Right atrium auricular region (tissue), 2 donors: ENCODE results near the gene ISOC2. TPM values are rescaled to one million over a fixed set of nuclear protein-coding genes. Genes with fewer than 3 reads are reported as not detected.
A peak's percentile ranks its signal among the peaks of the same experiment; 100 is the strongest.

Experiments used
- DNase-seq: peaks from one replicate; pipeline ENCODE4 v3.0.0-alpha.2; 2019; ENCODE audit warnings: low spot score
- H3K27ac ChIP-seq, 2 donors: fragments of 200-600 bp; sonication (generic); 1 replicate in 1 of 2; 2 replicates in 1 of 2; pipeline ENCODE4 v1.5.1; 2016 to 2019
- H3K27me3 ChIP-seq, 2 donors: fragments of 200-600 bp; sonication (generic); one replicate each; pipeline versions ENCODE4 v1.5.1 to v1.6.0; 2017 to 2019
- H3K36me3 ChIP-seq: fragments of 200-600 bp; sonication (generic); one replicate; pipeline ENCODE4 v1.5.1; 2016
- H3K4me1 ChIP-seq, 2 donors: fragments of 200-600 bp; sonication (generic); one replicate each; pipeline versions ENCODE4 v1.5.1 to v1.6.0; 2017 to 2019
- H3K4me3 ChIP-seq, 2 donors: fragments of 200-600 bp; sonication (generic); 1 replicate in 1 of 2; 2 replicates in 1 of 2; pipeline ENCODE4 v1.5.1; 2017 to 2019; ENCODE audit warnings: mild to moderate bottlenecking in 1 of 2, moderate library complexity in 1 of 2
- H3K9me3 ChIP-seq, 2 donors: fragments of 200-600 bp; sonication (generic); one replicate each; pipeline ENCODE4 v1.5.1; 2019
- total RNA-seq, 2 donors: library from RNA; depleted of rRNA; stranded (reverse); fragments of >200 nt; gene quantifications; one replicate each; pipeline ENCODE4 v1.1.0, GENCODE V29; 2016
- TF ChIP-seq, protein P1 (sequence below), 2 donors: fragments of 200-600 bp; sonication (generic); IDR thresholded peaks; one replicate each; pipeline ENCODE4 v1.5.1; 2019; ENCODE audit warnings: antibody characterized with exemption in 2 of 2

ISOC2 gene
- total RNA-seq, 2 donors from 2014 or later = 87.0 to 92.2 TPM

DNA sequence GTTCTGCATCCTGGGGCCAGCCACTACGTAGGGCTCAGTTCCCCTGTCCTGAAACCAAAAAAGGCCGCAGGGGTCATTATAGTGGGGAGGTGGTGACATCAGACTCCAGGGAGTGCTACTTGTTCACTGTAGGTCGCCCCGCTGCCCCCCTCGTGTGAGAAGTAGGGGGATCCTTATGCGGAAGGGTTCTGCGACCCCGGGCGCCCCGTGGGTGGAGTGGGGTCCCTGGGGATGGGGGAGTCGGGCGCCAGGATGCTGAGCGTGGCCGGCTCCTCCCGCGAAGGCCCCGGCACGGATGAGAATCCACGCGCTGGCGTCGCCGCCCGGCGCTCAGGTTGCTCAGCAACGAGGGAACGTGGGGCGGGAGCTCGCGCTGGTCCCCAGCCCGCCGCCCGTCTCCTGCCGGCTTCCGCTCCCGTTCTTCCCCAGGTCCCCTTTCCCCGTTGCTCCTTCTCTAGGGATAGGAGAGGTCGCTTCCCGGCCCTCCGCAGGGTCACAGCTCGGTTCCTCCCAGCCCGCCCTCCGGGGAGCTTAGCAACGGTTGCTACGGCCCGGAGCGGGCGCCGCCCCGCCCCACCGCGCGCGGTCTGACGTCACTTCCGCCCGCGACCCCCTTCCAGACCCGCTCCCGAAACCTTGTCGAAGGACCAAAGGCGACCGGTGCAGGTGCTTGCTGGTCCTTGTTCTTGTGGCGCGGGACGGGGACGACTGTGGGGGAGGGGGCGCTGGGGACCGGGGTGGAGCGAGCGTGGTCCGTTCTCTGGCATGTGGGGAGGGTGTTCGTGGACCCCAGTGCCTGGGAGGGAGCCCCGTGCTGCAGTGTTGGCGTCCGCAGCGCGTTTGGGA is 23.4 kb upstream of the ISOC2 start, which contains the start of gene NAT14:
NAT14 (plus strand) TSS at position 596 of the 846 bp plus-strand sequence. CDS start 521 bp downstream, outside the sequence.
- H3K27ac ChIP-seq = peak within 1 kb of the TSS; percentile 89
- peaks cover 0 to 60% of the 10 kb centered on the region in 2 donors for H3K4me1 ChIP-seq
- TF ChIP-seq, protein P1, sequence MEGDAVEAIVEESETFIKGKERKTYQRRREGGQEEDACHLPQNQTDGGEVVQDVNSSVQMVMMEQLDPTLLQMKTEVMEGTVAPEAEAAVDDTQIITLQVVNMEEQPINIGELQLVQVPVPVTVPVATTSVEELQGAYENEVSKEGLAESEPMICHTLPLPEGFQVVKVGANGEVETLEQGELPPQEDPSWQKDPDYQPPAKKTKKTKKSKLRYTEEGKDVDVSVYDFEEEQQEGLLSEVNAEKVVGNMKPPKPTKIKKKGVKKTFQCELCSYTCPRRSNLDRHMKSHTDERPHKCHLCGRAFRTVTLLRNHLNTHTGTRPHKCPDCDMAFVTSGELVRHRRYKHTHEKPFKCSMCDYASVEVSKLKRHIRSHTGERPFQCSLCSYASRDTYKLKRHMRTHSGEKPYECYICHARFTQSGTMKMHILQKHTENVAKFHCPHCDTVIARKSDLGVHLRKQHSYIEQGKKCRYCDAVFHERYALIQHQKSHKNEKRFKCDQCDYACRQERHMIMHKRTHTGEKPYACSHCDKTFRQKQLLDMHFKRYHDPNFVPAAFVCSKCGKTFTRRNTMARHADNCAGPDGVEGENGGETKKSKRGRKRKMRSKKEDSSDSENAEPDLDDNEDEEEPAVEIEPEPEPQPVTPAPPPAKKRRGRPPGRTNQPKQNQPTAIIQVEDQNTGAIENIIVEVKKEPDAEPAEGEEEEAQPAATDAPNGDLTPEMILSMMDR (IDR thresholded peaks at IDR 0.05) = no peak
- peaks cover 11% of the 10 kb centered on the region for H3K36me3 ChIP-seq
- no peak for DNase-seq
- H3K9me3 ChIP-seq = no peaks in the 10 kb centered on the region
- peak within 1 kb of the TSS; percentile 45 to 66 for H3K4me3 ChIP-seq
- no peaks in the 10 kb centered on the region for H3K27me3 ChIP-seq

DNA sequence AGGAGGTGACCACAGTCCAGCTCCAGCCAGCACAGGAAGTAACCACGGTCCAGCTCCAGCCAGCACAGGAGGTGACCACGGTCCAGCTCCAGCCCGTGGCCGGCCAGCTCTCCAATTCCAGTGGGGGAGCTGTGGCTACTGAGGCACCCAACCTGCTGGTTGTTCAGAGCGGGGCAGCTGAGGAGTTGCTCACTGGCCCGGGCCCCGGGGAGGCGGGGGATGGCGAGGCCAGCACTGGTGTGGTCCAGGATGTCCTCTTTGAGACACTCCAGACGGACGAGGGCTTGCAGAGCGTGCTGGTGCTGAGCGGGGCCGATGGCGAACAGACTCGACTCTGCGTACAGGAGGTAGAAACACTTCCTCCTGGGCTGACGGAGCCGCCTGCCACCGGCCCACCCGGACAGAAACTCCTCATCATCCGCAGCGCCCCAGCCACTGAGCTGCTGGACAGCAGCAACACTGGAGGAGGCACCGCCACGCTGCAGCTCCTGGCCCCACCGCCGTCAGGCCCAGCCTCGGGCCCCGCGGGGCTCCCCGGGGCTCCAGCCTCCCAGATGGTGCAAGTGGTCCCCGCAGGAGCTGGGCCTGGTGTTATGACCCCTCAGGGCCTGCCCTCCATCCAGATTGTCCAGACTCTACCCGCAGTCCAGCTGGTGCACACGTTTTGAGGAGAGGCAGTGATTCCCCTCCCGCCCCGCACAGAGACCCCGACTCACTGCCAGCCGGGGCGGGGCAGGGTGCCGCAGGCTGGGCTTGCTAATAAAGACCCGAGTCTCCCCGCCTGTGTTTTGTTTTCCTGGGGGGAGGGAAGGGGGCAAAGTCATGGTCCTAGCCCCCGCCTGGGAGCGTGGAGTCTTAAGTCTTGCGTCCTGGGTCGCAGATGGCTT is 22.5 kb upstream of the ISOC2 start:
- Histone ChIP-seq H3K36me3 (peaks cover 11% of the 10 kb centered on the region), H3K4me3 (peak overlapping the region in 1 of 2 donors; percentile 66), H3K4me1 (peaks cover 0 to 62% of the 10 kb centered on the region in 2 donors)

DNA sequence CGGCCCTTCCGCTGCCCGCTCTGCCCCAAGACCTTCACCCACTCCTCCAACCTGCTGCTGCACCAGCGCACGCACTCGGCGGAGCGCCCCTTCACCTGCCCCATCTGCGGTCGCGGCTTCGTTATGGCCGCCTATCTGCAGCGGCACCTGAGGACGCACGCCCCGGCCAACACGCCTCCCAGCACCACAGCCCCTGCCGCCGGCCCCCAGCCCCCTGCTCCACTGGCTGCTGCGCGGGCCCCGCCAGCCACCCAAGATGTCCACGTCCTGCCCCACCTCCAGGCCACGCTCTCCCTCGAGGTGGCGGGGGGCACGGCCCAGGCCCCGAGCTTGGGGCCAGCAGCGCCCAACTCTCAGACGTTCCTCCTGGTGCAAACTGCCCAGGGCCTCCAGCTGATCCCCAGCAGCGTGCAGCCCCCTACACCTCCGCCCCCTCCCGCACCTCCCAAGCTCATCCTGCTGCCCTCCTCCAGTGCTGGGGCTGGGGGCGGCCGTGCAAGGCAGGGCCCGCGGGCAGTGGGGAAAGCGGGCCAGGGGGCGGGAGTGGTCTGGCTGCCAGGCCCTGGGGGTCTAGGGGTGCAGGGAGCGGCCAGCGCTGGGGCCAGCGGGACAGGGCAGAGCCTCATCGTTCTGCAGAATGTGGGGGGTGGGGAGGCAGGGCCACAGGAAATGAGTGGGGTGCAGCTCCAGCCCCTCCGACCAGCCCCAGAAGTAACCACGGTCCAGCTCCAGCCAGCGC is 21.7 kb upstream of the ISOC2 start:
- TF ChIP-seq, protein P1 (IDR thresholded peaks at IDR 0.05) = no peak
- peaks cover 0 to 63% of the 10 kb centered on the region in 2 donors for H3K4me1 ChIP-seq
- no peak overlapping the region for H3K4me3 ChIP-seq
- no peak for DNase-seq
- H3K9me3 ChIP-seq = no peaks in the 10 kb centered on the region
- peaks cover 11% of the 10 kb centered on the region for H3K36me3 ChIP-seq
- H3K27ac ChIP-seq = no peak overlapping the region
- H3K27me3 ChIP-seq = no peaks in the 10 kb centered on the region

More for the DNA sequence above, 22.5 kb upstream of the ISOC2 start:
- Histone ChIP-seq H3K27ac (peak overlapping the region; percentile 89), H3K27me3 (no peaks in the 10 kb centered on the region), H3K9me3 (no peaks in the 10 kb centered on the region)
- TF ChIP-seq, protein P1 (IDR thresholded peaks at IDR 0.05) = no peak
- DNase-seq = no peak

DNA sequence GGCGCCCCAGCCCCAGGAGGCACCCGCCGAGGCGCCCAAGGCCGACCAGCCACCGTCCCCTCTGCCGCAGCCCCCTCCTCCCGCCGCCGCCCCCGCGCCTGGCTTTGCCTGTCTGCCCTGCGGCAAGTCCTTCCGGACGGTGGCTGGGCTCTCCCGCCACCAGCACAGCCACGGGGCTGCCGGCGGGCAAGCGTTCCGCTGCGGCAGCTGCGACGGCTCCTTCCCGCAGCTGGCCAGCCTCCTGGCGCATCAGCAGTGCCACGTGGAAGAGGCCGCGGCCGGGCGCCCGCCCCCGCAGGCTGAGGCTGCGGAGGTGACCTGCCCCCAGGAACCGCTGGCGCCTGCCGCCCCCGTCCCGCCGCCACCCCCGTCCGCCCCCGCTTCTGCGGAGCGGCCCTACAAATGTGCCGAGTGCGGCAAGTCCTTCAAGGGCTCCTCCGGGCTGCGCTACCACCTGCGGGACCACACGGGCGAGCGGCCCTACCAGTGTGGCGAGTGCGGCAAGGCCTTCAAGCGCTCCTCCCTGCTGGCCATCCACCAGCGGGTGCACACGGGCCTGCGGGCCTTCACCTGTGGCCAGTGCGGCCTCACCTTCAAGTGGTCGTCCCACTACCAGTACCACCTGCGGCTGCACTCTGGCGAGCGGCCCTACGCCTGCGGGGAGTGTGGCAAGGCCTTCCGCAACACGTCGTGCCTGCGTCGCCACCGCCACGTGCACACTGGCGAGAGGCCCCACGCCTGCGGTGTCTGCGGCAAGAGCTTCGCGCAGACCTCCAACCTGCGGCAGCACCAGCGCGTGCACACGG is 20.9 kb upstream of the ISOC2 start:
- Histone ChIP-seq H3K4me3 (no peak overlapping the region), H3K4me1 (peaks cover 0 to 63% of the 10 kb centered on the region in 2 donors), H3K36me3 (peaks cover 11% of the 10 kb centered on the region), H3K27me3 (no peaks in the 10 kb centered on the region), H3K9me3 (no peaks in the 10 kb centered on the region), H3K27ac (no peak overlapping the region)
- TF ChIP-seq, protein P1 (IDR thresholded peaks at IDR 0.05) = no peak
- DNase-seq = no peak

DNA sequence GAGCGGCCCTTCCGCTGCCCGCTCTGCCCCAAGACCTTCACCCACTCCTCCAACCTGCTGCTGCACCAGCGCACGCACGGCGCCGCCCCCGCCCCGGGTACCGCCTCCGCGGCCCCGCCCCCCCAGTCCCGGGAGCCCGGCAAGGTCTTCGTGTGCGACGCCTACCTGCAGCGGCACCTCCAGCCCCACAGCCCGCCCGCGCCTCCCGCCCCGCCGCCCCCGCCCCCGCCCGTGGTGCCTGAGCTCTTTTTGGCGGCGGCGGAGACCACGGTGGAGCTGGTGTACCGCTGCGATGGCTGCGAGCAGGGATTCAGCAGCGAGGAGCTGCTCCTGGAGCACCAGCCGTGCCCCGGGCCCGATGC is 20.3 kb upstream of the ISOC2 start:
- no peak for DNase-seq
- no peaks in the 10 kb centered on the region for H3K9me3 ChIP-seq

More for the DNA sequence above, 20.3 kb upstream of the ISOC2 start:
- TF ChIP-seq, protein P1 (IDR thresholded peaks at IDR 0.05) = no peak
- H3K4me1 ChIP-seq = peaks cover 0 to 61% of the 10 kb centered on the region in 2 donors
- no peak overlapping the region for H3K27ac ChIP-seq
- H3K36me3 ChIP-seq = peaks cover 11% of the 10 kb centered on the region
- no peaks in the 10 kb centered on the region for H3K27me3 ChIP-seq
- no peak overlapping the region for H3K4me3 ChIP-seq
